HG03469 (cell line): Measurements from ENCODE around the gene SYTL2.

ENCODE experiments used
- ATAC-seq: cut with Tn5 transposase; IDR thresholded peaks from one replicate; pipeline ENCODE4 v1.9.1; 2021; ENCODE audit warnings: mild to moderate bottlenecking, moderate library complexity, moderate number of reproducible peaks; ENCODE audit not compliant: unreplicated experiment

Gene SYTL2

GRCh38 chr11:85740481-85741400 lies 70.2 kb downstream of the SYTL2 start:
- ATAC-seq, result no peak

DNA sequence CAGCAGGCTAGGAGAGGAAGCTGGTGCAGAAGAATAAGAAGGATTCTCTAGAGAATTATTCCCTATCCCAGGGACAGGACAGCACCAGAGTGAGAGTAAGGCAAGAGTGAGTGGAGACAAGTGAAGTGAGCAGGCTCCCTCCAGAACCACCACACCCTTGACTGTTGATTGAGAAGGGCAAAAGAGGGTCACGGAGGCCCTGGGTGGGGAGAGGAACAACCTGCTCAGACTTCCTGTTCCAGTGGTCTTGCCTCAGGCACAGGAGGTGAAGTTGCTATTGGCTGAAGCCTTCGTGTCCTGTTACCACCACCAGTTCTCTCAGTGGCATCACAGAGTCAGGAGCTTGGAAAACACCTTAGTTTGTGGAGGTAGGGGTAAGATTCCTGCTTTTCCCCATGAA lies 73.2 kb downstream of the SYTL2 start:
- no peak for ATAC-seq

- ATAC-seq, result no peak
These were observed 75.0 kb downstream of the SYTL2 start for GRCh38 chr11:85735876-85736460.

- ATAC-seq, result no peak
These were observed 78.0 kb downstream of the SYTL2 start for GRCh38 chr11:85732965-85733364.

DNA sequence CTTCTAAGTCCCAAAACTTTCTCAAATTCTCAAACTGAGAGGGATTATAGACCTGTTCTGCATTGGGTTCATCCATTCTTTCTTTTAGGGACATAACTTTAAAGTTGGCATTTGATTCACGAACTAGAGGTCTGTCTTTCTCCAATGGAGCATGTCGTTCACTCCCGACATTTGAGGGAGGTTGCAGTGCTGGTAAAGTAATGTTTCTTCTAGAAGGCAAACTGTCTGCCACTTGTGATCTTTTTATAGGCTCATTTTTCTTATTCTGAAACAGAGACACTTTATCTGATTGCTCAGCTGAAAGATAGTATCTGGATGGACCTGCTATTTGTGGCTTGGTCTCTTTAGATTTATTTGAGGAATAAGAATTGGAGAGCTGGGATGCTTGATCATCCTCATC lies 84.6 kb downstream of the SYTL2 start:
- no peak for ATAC-seq

DNA sequence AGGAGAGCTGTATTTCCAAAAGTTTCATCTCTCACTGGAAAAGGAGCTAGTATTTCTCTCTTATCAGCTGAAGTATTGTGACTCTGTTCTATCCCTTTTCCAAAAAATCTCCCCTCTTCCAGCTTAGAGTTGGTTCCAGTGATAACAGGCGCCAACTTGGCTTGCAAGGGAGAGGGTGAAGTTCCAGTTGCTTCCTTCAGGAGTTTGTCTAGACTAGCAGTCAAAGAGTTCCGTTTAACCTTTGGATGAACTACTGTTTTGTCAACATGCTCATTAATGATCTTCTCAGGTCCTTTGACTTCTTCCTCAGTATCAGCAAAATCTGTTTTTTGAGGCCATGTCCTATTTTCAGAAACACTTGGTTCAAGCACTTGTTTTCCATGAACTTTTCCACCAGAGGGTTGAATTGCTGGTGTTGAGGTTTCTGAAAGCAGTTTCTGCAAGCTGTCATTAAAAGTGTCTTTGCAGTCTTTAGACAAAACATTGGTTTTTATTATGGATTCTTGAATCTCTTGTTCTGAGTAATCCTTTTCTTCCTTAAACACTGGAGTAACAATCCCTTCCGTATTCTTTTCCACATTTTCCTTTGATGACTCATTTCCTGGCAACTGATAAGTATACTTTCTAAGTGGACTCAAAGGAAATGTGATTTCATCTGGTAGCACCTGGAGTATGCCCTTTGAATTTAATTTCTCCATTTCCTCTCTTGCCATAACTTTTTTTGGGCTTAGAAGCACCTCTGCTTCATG lies 85.3 kb downstream of the SYTL2 start:
- no peak for ATAC-seq

DNA sequence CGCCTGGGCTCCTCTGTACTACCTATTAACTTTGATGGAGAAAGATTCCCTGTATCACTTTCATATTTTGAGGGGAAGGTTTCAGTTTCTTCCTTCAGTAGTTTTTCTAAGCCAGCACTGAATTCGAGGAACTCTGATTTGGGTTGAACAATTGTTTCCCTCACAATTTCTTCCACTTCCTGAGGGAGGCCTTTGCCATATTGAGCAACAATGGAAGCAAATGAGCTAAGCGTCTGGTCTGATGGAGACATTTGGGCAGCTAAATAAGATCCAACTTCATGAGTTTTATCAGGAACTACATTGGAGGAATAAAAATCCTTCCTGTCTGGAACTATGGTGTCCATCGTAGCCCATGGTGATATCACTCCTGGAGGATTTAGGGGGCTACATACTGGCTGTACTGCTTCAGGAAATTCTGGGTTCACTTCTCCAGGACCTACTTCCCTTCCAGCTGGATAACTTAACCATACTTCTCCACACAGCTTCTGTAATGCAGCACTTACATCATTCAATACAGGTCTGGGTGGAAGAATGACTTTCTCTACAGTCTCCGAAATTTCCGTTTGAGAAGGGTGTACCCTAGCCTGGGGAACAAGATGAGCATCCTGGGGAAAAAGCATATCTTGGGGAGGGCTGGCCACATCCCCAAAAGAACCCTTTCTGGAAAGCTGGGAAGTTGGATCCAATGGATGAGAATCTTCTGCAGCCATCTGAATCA lies 86.0 kb downstream of the SYTL2 start:
- no peak for ATAC-seq

DNA sequence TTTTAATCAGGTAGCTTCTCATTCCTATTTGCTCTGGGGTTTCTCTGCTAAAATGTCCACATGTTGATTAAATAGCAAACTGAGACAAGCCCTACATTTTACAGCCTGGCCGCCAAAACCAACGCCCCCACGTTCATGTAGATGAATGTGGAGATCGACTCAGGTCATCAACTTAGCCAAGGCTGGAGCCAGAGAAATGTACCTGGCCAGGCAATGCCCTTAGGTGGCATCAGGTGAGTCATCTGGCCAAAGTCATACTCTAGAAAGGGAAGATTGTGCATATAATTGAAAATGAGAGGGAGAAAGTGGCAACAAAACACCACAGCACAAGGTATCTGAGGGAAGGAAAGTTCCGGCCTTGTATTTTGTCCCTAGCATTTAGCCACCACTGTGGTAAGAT lies 87.9 kb downstream of the SYTL2 start:
- ATAC-seq, result no peak

GRCh38 chr11:85721191-85721590 lies 89.8 kb downstream of the SYTL2 start:
- ATAC-seq, result no peak

- ATAC-seq, result no peak
These were observed 91.7 kb downstream of the SYTL2 start for GRCh38 chr11:85718991-85719807.

- ATAC-seq, result no peak
These were observed 92.6 kb downstream of the SYTL2 start for GRCh38 chr11:85718126-85718943.

DNA sequence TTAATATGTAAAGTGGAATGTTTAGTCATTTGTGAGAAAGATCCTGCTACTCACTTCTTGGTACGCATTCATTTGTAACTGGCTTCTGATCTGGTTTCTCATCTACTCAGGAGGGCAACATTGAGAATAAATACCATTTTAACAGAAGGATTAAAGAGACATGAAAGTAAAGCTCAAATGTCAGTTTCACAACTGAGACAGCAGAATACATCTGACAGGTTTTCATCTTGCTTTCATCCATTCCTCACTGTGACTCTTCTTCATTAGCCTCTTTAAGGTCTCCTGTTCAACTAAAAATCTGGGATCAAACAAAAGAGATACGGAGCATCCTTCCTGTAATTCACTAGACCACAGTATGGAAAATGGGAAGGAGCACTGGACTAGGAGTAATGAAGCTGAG lies 93.5 kb downstream of the SYTL2 start:
- no peak for ATAC-seq

DNA sequence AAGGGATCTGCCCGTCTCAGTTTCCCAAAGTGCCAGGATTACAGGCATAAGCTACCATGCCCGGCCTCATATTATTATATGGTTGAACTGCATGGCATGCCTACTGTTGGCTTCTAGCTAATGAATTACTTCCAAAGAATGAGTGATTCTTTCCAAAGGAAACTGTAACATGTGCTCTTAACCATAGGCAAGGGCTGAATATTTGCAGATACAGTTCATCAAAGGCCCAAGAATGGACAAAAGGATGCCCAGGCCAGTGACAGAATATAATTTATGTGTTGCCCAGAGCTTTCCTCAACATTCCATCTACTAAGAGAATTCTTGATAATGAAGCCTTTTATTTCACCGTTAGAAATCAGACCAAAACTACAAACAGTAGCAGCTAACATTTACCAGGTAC lies 98.0 kb downstream of the SYTL2 start:
- ATAC-seq, result no peak

GRCh38 chr11:85710917-85711316 lies 100.0 kb downstream of the SYTL2 start:
- ATAC-seq, result no peak

- ATAC-seq, result no peak
These were observed 100.8 kb downstream of the SYTL2 start for GRCh38 chr11:85709941-85710702.

GRCh38 chr11:85705800-85706199 lies 105.1 kb downstream of the SYTL2 start:
- no peak for ATAC-seq

GRCh38 chr11:85704967-85705366 lies 106.0 kb downstream of the SYTL2 start:
- ATAC-seq, result no peak

GRCh38 chr11:85699957-85700741 lies 110.8 kb downstream of the SYTL2 start:
- ATAC-seq, result peak; percentile 69
